Myometrial cell (primary cell): ENCODE measurements around the gene BDKRB2. TPM values are rescaled to one million over a fixed set of nuclear protein-coding genes. Genes with fewer than 3 reads are reported as not detected.

ENCODE experiments used
- total RNA-seq: library from RNA; depleted of rRNA; stranded (reverse); fragments of >200 nt; gene quantifications from 2 replicates; pipeline ENCODE4 v1.2.3, GENCODE V29; 2015

Gene BDKRB2
- 30.8 and 35.8 TPM in 2 replicates for total RNA-seq

DNA sequence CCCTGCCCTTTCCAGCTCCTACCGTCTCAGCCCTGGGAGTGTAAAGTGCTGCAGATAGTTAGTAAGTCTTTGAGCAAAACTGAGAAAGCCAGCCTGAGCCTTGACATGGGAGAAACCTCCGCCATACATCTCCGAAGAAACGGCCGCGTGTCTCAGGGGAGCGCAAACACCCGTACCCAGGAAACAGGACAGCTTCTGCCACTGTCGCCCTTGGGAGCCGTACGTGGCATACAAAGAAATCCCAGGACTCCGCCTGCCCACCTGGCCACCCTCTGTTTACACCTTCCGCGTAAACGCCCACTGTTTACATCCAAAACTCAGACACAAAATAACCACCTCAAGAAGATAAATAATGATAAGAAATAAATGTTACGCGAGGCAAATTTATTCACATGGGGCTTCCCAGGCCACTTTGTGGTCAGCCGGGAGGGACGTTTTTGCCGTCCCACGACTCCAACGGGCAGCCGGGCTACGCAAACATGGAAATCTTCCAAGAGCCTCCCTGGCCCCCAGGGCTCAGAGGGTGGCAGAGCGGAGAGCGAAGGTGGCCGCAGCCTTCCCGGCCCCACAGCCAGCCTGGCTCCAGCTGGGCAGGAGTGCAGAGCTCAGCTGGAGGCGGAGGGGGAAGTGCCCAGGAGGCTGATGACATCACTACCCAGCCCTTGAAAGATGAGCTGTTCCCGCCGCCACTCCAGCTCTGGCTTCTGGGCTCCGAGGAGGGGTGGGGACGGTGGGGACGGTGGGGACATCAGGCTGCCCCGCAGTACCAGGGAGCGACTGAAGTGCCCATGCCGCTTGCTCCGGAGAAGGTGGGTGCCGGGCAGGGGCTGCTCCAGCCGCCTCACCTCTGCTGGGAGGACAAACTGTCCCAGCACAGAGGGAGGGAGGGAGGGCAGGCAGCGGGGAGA lies at the start of gene BDKRB2:
Gene BDKRB2, plus strand, starts transcription at position 689 of the 908 bp plus-strand sequence. CDS start 32,269 bp downstream, outside the sequence.

GRCh38 chr14:96255501-96256366 lies 51.1 kb downstream of the BDKRB2 start, which contains the start of gene BDKRB1:
Gene BDKRB1 (plus strand): TSS chr14:96256210. CDS start chr14:96263683, 7,473 bp downstream.

Other genes starting within 250 kb of the BDKRB2 start
- 9.5 and 12.6 TPM in 2 replicates for gene C14orf132, start 165.5 kb upstream of the BDKRB2 start, total RNA-seq
- gene BDKRB1, start 51.4 kb downstream of the BDKRB2 start, total RNA-seq, result 62.3 and 67.5 TPM in 2 replicates
- gene ATG2B, start 158.5 kb downstream of the BDKRB2 start, total RNA-seq, result 10.4 and 12.8 TPM in 2 replicates
- gene GSKIP, start 158.7 kb downstream of the BDKRB2 start, total RNA-seq, result 35.2 and 38.8 TPM in 2 replicates
- 1.2 and 1.9 TPM in 2 replicates for gene AK7, start 187.3 kb downstream of the BDKRB2 start, total RNA-seq